Forelimb muscle (tissue), 1 donor: Measurements from ENCODE around the gene FXYD2. TPM values are rescaled to one million over a fixed set of nuclear protein-coding genes. Genes with fewer than 3 reads are reported as not detected.
"Not testable (repeated sequence)": the region's sequence is repeated elsewhere in the genome, so short reads cannot be mapped to it uniquely, and the experiment has no call there.

Experiments
- DNase-seq: peaks from one replicate; pipeline ENCODE4 v3.0.0-alpha.2; 2013; ENCODE audit warnings: low read depth
- polyA plus RNA-seq: library from polyadenylated mRNA; unstranded; fragments of 120-200 nt; gene quantifications from one replicate; pipeline ENCODE4 v1.2.1, GENCODE V29; 2013; ENCODE audit not compliant: insufficient read length

FXYD2 gene
- polyA plus RNA-seq, 1 donor, result 1.5 TPM

GRCh38 chr11:117822074-117823033 is 2.2 kb downstream of the FXYD2 start:
- DNase-seq, result no peak

GRCh38 chr11:117821431-117821830 is 3.1 kb downstream of the FXYD2 start:
- no peak for DNase-seq

GRCh38 chr11:117820516-117820915 is 4.0 kb downstream of the FXYD2 start:
- DNase-seq, result no peak

GRCh38 chr11:117820071-117820470 is 4.5 kb downstream of the FXYD2 start:
- DNase-seq, result no peak

GRCh38 chr11:117819096-117820040 is 5.2 kb downstream of the FXYD2 start:
- peak; percentile 66 for DNase-seq

- DNase-seq, result no peak
These were observed 6.3 kb downstream of the FXYD2 start for GRCh38 chr11:117818041-117818873.

- DNase-seq, result peak; percentile 66
These were observed 7.0 kb downstream of the FXYD2 start for GRCh38 chr11:117817368-117818040.

- no peak for DNase-seq
These were observed 7.6 kb downstream of the FXYD2 start for GRCh38 chr11:117816846-117817367.

GRCh38 chr11:117816151-117816741 is 8.3 kb downstream of the FXYD2 start:
- DNase-seq, result no peak

- no peak for DNase-seq
These were observed 9.2 kb downstream of the FXYD2 start for GRCh38 chr11:117815262-117815803.

- DNase-seq, result no peak
These were observed 9.7 kb downstream of the FXYD2 start for GRCh38 chr11:117814766-117815261.

GRCh38 chr11:117814204-117814765 is 10.3 kb downstream of the FXYD2 start:
- no peak for DNase-seq

GRCh38 chr11:117810056-117810451 is 14.5 kb downstream of the FXYD2 start:
- DNase-seq, result not testable (repeated sequence)

- DNase-seq, result no peak
These were observed 15.1 kb downstream of the FXYD2 start for GRCh38 chr11:117809236-117810055.

- DNase-seq, result no peak
These were observed 15.8 kb downstream of the FXYD2 start for GRCh38 chr11:117808784-117809183.

GRCh38 chr11:117807482-117808327 is 16.8 kb downstream of the FXYD2 start:
- peak; percentile 58 for DNase-seq

- no peak for DNase-seq
These were observed 17.7 kb downstream of the FXYD2 start for GRCh38 chr11:117806846-117807245.
